PC-9 (cell line): ENCODE results near the gene SP6. TPM values are rescaled to one million over a fixed set of nuclear protein-coding genes. Genes with fewer than 3 reads are reported as not detected.

ENCODE experiments used
- BruUV-seq: library from RNA; stranded (reverse); fragments of 400-500 nt; replicated peaks from 2 replicates; lab custom pipeline; 2021; lab: Mats Ljungman, UMichigan
- CTCF ChIA-PET: fragments of 300-600 bp; sonication (Branson Sonifier 250); formaldehyde crosslinking; loops from one replicate; lab custom pipeline; 2022; ENCODE audit warnings: antibody characterized with exemption; lab: Charles Lee
- POLR2A ChIA-PET: fragments of 300-600 bp; sonication (Branson Sonifier 250); formaldehyde crosslinking; loops from one replicate; lab custom pipeline; 2022; ENCODE audit warnings: antibody characterized with exemption; ENCODE audit not compliant: unreplicated experiment; lab: Charles Lee
- DNase-seq, 2 experiments: peaks; one replicate each; pipeline versions ENCODE4 v3.0.0 to v3.0.0-alpha.2; 2015 to 2022; ENCODE audit warnings: mixed read lengths in 1 of 2
- H2AFZ ChIP-seq: fragments of 200-600 bp; sonication (generic); 2 replicates; pipeline ENCODE4 v1.8.1; 2017; ENCODE audit warnings: antibody characterized with exemption
- H3F3A ChIP-seq: fragments of 200-600 bp; sonication (generic); 2 replicates; pipeline ENCODE4 v1.8.1; 2017; ENCODE audit warnings: antibody characterized with exemption, mild to moderate bottlenecking, low read depth; ENCODE audit not compliant: insufficient read depth
- H3K27ac ChIP-seq: fragments of 200-600 bp; sonication (generic); 2 replicates; pipeline ENCODE4 v1.6.1; 2016; ENCODE audit warnings: mixed run types
- H3K27me3 ChIP-seq: fragments of 200-600 bp; sonication (generic); 2 replicates; pipeline ENCODE4 v1.6.1; 2016; ENCODE audit warnings: low read depth, mixed run types; ENCODE audit not compliant: insufficient read depth
- H3K36me3 ChIP-seq: fragments of 200-600 bp; sonication (generic); 2 replicates; pipeline ENCODE4 v1.6.1; 2016; ENCODE audit warnings: low read depth, mixed run types
- H3K4me1 ChIP-seq: fragments of 200-600 bp; sonication (generic); replicated peaks from 2 replicates; pipeline ENCODE4 v1.6.1; 2016; ENCODE audit warnings: mixed run types; ENCODE audit not compliant: insufficient read depth
- H3K4me2 ChIP-seq: fragments of 200-600 bp; sonication (generic); 2 replicates; pipeline ENCODE4 v1.6.1; 2017; ENCODE audit warnings: mixed run types
- H3K4me3 ChIP-seq: fragments of 200-600 bp; sonication (generic); 2 replicates; pipeline ENCODE4 v1.6.1; 2016; ENCODE audit warnings: mixed run types
- H3K79me2 ChIP-seq: fragments of 200-600 bp; sonication (generic); 2 replicates; pipeline ENCODE4 v1.6.1; 2017; ENCODE audit warnings: low read depth, mixed run types
- H3K9me2 ChIP-seq: fragments of 200-600 bp; sonication (generic); 2 replicates; pipeline ENCODE4 v1.8.1; 2017; ENCODE audit warnings: mild to moderate bottlenecking; ENCODE audit not compliant: insufficient read depth
- H3K9me3 ChIP-seq: fragments of 200-600 bp; sonication (generic); 2 replicates; pipeline ENCODE4 v1.8.1; 2016; ENCODE audit warnings: low read depth; ENCODE audit not compliant: insufficient read depth
- H4K20me1 ChIP-seq: fragments of 200-600 bp; sonication (generic); 2 replicates; pipeline ENCODE4 v1.8.1; 2017; ENCODE audit not compliant: insufficient read depth
- CTCF ChIP-seq: fragments of 200-600 bp; sonication (generic); conservative IDR thresholded peaks from 2 replicates; pipeline ENCODE4 v1.6.1; 2017; ENCODE audit warnings: mixed run types, antibody characterized with exemption, mild to moderate bottlenecking, moderate library complexity
- EZH2 ChIP-seq: fragments of 200-600 bp; sonication (generic); IDR thresholded peaks from 2 replicates; pipeline ENCODE4 v1.8.0; 2017; ENCODE audit warnings: antibody characterized with exemption, low read depth
- intact Hi-C: fragments of 100-400 bp; cut with micrococcal nuclease; formaldehyde crosslinking; loops from one replicate; pipeline ENCODE4 v1.10.0; 2022; ENCODE audit not compliant: unreplicated experiment
- total RNA-seq: library from RNA; stranded (reverse); gene quantifications from 2 replicates; pipeline ENCODE4 v1.2.3, GENCODE V29; 2021

Gene SP6
- total RNA-seq, 1 experiment from 2014 or later, result 13.3 TPM

GRCh38 chr17:47848198-47848513 lies 2.8 kb downstream of the SP6 start:
- no peak overlapping the region for H2AFZ ChIP-seq
- peaks cover 10% of the 10 kb centered on the region; the same call in 1 of the 2 replicates for H3K36me3 ChIP-seq
- ChIA-PET POLR2A (no interaction called here), CTCF (no interaction called here)
- DNase-seq, result no peak
- peak overlapping the region; percentile 72; the same call in 1 of the 2 replicates for H3K4me3 ChIP-seq
- TF ChIP-seq CTCF, result no peak
- TF ChIP-seq EZH2, result no peak
- no peaks in the 10 kb centered on the region for H3K9me2 ChIP-seq
- H3K4me1 ChIP-seq, result peaks cover 61% of the 10 kb centered on the region
- H3F3A ChIP-seq, result peaks cover 36% of the 10 kb centered on the region
- peaks cover 8% of the 10 kb centered on the region; the same call in 1 of the 2 replicates for H4K20me1 ChIP-seq
- no peaks in the 10 kb centered on the region for H3K27me3 ChIP-seq
- H3K27ac ChIP-seq, result no peak overlapping the region
- intact Hi-C loops, result no loop called here
- peaks cover 60% of the 10 kb centered on the region for H3K79me2 ChIP-seq
- H3K9me3 ChIP-seq, result no peaks in the 10 kb centered on the region
- no TSS peak for BruUV-seq
- peak overlapping the region; percentile 88 for H3K4me2 ChIP-seq

GRCh38 chr17:47847341-47848197 lies 3.4 kb downstream of the SP6 start:
- Histone ChIP-seq H2AFZ (no peak overlapping the region), H3K9me2 (no peaks in the 10 kb centered on the region), H3K4me2 (peak overlapping the region; percentile 88), H3K27ac (no peak overlapping the region), H3K4me1 (peaks cover 67% of the 10 kb centered on the region), H3K36me3 (peaks cover 10% of the 10 kb centered on the region; the same call in 1 of the 2 replicates), H3K79me2 (peaks cover 60% of the 10 kb centered on the region), H3K4me3 (no peak overlapping the region), H4K20me1 (peaks cover 8% of the 10 kb centered on the region; the same call in 1 of the 2 replicates), H3K27me3 (no peaks in the 10 kb centered on the region), H3F3A (peaks cover 41% of the 10 kb centered on the region), H3K9me3 (no peaks in the 10 kb centered on the region)
- CTCF ChIA-PET, result interaction anchor here (0.5 to 0.6 kb wide), 2 partner anchors 44 to 79 kb away, joined by 4 to 10 read pairs; no protein-coding TSS in a partner anchor
- DNase-seq, result no peak
- intact Hi-C loops, result no loop called here
- POLR2A ChIA-PET, result no interaction called here
- TF ChIP-seq CTCF (peak; percentile 78), EZH2 (no peak)
- BruUV-seq, result no TSS peak

- no peak overlapping the region for H2AFZ ChIP-seq
- peaks cover 74% of the 10 kb centered on the region for H3K4me1 ChIP-seq
- peak overlapping the region; percentile 30; the same call in 1 of the 2 replicates for H3K4me2 ChIP-seq
Measured at GRCh38 chr17:47846716-47847340, 4.1 kb downstream of the SP6 start.

More at GRCh38 chr17:47846716-47847340, 4.1 kb downstream of the SP6 start:
- peaks cover 49% of the 10 kb centered on the region for H3F3A ChIP-seq
- TF ChIP-seq EZH2 (no peak), CTCF (no peak)
- no peak for DNase-seq
- H3K4me3 ChIP-seq, result no peak overlapping the region
- H3K27me3 ChIP-seq, result no peaks in the 10 kb centered on the region
- ChIA-PET POLR2A (no interaction called here), CTCF (interaction anchor here (0.5 to 0.6 kb wide), 2 partner anchors 45 to 79 kb away, joined by 4 to 10 read pairs; no protein-coding TSS in a partner anchor)
- no TSS peak for BruUV-seq
- H3K27ac ChIP-seq, result no peak overlapping the region
- H3K79me2 ChIP-seq, result peaks cover 60% of the 10 kb centered on the region
- H3K36me3 ChIP-seq, result peaks cover 10% of the 10 kb centered on the region; the same call in 1 of the 2 replicates
- H3K9me2 ChIP-seq, result no peaks in the 10 kb centered on the region
- H4K20me1 ChIP-seq, result peaks cover 8% of the 10 kb centered on the region; the same call in 1 of the 2 replicates
- intact Hi-C loops, result no loop called here
- H3K9me3 ChIP-seq, result no peaks in the 10 kb centered on the region
